ENCODE results near the gene RPL18A.
"Not testable (repeated sequence)": the region's sequence is repeated elsewhere in the genome, so short reads cannot be mapped to it uniquely, and the experiment has no call there.

RPL18A gene

DNA sequence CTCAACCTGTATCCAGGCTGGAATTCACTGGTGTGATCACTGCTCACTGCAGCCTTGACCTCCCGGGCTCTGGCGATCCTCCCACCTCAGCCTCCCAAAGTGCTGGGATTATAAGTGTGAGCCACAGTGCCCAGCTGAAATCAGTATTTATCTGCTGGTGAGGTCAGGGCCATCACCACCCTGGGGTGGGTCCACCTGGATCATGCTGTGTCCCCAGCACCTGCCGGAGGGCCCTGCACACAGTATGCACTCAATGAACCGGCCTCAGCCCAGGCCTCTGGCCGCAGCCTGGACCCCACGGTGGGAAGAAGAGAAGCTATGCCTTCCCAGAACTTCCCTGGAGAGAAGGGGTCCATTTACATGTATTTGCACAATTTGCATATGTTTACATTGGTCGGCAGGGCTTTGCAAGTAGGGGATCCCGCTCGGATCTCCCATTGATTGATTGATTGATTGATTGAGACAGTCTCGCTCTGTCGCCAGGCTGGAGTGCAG lies 9.5 kb downstream of the RPL18A start:
- no peak overlapping the region for H3K4me3 Mint-ChIP-seq
- H3K9me3 Mint-ChIP-seq, result no peaks in the 10 kb centered on the region
- H3K27ac Mint-ChIP-seq, result no peak overlapping the region
- H3K27me3 Mint-ChIP-seq, result no peaks in the 10 kb centered on the region
- DNase-seq (no peak), ATAC-seq (no peak)
- peaks cover 14% of the 10 kb centered on the region for H3K4me1 Mint-ChIP-seq
- peaks cover 8% of the 10 kb centered on the region for H3K36me3 Mint-ChIP-seq (ENCODE audit: low read depth)

GRCh38 chr19:17871032-17871877 lies 11.5 kb downstream of the RPL18A start:
- peaks cover 14% of the 10 kb centered on the region for H3K4me1 Mint-ChIP-seq
- H3K36me3 Mint-ChIP-seq (ENCODE audit: low read depth), result no peaks in the 10 kb centered on the region
- H3K27me3 Mint-ChIP-seq, result no peaks in the 10 kb centered on the region
- no peaks in the 10 kb centered on the region for H3K9me3 Mint-ChIP-seq
- ATAC-seq (no peak), DNase-seq (no peak)
- peak overlapping the region; percentile 80 for H3K4me3 Mint-ChIP-seq
- H3K27ac Mint-ChIP-seq, result no peak overlapping the region

DNA sequence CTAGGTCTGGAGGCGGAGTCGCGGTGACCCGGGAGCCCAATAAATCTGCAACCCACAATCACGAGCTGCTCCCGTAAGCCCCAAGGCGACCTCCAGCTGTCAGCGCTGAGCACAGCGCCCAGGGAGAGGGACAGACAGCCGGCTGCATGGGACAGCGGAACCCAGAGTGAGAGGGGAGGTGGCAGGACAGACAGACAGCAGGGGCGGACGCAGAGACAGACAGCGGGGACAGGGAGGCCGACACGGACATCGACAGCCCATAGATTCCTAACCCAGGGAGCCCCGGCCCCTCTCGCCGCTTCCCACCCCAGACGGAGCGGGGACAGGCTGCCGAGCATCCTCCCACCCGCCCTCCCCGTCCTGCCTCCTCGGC lies 12.2 kb downstream of the RPL18A start, which contains the start of gene SLC5A5:
TSS of gene SLC5A5 (plus strand) at position 68 of the 373 bp plus-strand sequence. CDS start 375 bp downstream, outside the sequence.
- DNase-seq (peak; percentile 30), ATAC-seq (peak; percentile 16)
- Mint-ChIP-seq H3K4me1 (peaks cover 14% of the 10 kb centered on the region), H3K36me3 (ENCODE audit: low read depth) (no peaks in the 10 kb centered on the region), H3K27me3 (no peaks in the 10 kb centered on the region), H3K9me3 (no peaks in the 10 kb centered on the region), H3K4me3 (peak within 1 kb of the TSS; percentile 80), H3K27ac (no peak within 1 kb of the TSS)

DNA sequence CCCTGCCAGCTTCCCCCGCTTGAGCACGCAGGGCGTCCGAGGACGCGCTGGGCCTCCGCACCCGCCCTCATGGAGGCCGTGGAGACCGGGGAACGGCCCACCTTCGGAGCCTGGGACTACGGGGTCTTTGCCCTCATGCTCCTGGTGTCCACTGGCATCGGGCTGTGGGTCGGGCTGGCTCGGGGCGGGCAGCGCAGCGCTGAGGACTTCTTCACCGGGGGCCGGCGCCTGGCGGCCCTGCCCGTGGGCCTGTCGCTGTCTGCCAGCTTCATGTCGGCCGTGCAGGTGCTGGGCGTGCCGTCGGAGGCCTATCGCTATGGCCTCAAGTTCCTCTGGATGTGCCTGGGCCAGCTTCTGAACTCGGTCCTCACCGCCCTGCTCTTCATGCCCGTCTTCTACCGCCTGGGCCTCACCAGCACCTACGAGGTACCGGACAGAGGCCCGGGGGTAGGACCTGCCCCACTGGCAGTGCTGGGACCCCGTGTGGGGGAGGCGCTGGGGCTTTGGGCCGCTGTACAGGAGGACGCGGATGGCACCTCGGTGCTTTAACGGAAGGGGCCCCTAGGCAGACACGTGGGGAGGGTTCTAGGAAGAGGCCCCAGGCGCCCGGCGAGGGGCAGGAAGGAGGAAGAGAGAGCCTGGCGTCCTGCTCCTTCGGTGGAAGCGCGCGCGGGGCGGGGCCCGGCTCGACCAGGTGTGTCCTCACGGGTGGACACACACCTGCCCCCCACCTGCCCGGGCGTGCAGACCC lies 12.7 kb downstream of the RPL18A start:
- Mint-ChIP-seq H3K4me1 (peaks cover 14% of the 10 kb centered on the region), H3K27ac (no peak overlapping the region), H3K27me3 (no peaks in the 10 kb centered on the region), H3K9me3 (no peaks in the 10 kb centered on the region), H3K36me3 (ENCODE audit: low read depth) (no peaks in the 10 kb centered on the region), H3K4me3 (peak overlapping the region; percentile 80)
- peak; percentile 64 for DNase-seq
- peak; percentile 61 for ATAC-seq

- Mint-ChIP-seq H3K36me3 (ENCODE audit: low read depth) (no peaks in the 10 kb centered on the region), H3K27ac (no peak overlapping the region), H3K27me3 (no peaks in the 10 kb centered on the region), H3K4me1 (peaks cover 14% of the 10 kb centered on the region), H3K9me3 (no peaks in the 10 kb centered on the region), H3K4me3 (peak overlapping the region; percentile 51)
- DNase-seq, result peak; percentile 76
- peak; percentile 71 for ATAC-seq
These were observed 14.4 kb downstream of the RPL18A start for GRCh38 chr19:17873786-17874757.

GRCh38 chr19:17874758-17875135 lies 15.0 kb downstream of the RPL18A start:
- Mint-ChIP-seq H3K27me3 (no peaks in the 10 kb centered on the region), H3K27ac (no peak overlapping the region), H3K4me3 (peak overlapping the region; percentile 29)

GRCh38 chr19:17877696-17878095 lies 18.0 kb downstream of the RPL18A start:
- no peaks in the 10 kb centered on the region for H3K9me3 Mint-ChIP-seq
- no peaks in the 10 kb centered on the region for H3K27me3 Mint-ChIP-seq
- H3K36me3 Mint-ChIP-seq (ENCODE audit: low read depth), result no peaks in the 10 kb centered on the region
- no peak for DNase-seq
- no peak overlapping the region for H3K27ac Mint-ChIP-seq
- peaks cover 6% of the 10 kb centered on the region for H3K4me1 Mint-ChIP-seq
- no peak for ATAC-seq
- no peak overlapping the region for H3K4me3 Mint-ChIP-seq

More at GRCh38 chr19:17874758-17875135, 15.0 kb downstream of the RPL18A start:
- H3K4me1 Mint-ChIP-seq, result peaks cover 14% of the 10 kb centered on the region
- DNase-seq, result no peak
- H3K36me3 Mint-ChIP-seq (ENCODE audit: low read depth), result no peaks in the 10 kb centered on the region
- no peak for ATAC-seq
- no peaks in the 10 kb centered on the region for H3K9me3 Mint-ChIP-seq

DNA sequence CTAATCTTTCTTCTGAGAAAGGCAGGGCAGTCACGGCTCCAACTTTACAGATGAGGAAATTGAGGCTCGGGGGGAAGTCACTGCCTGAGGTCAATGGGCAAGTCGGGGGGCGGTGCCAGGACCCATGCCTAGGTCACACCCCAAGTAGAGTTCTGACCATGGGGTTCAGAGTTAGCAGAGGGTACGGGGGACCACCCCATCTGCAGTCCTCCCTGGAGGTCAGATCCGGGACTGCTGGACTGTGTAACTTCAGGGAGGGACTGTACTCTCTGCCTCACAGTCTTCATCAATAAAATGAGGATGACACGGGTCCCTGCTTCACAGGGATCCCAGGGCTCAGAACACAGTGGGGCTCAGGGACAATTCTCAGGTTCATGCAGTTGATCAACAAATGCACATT lies 19.8 kb downstream of the RPL18A start:
- no peaks in the 10 kb centered on the region for H3K9me3 Mint-ChIP-seq
- DNase-seq (no peak), ATAC-seq (no peak)
- no peak overlapping the region for H3K4me3 Mint-ChIP-seq
- no peaks in the 10 kb centered on the region for H3K36me3 Mint-ChIP-seq (ENCODE audit: low read depth)
- H3K27me3 Mint-ChIP-seq, result no peaks in the 10 kb centered on the region
- no peaks in the 10 kb centered on the region for H3K4me1 Mint-ChIP-seq
- H3K27ac Mint-ChIP-seq, result no peak overlapping the region

DNA sequence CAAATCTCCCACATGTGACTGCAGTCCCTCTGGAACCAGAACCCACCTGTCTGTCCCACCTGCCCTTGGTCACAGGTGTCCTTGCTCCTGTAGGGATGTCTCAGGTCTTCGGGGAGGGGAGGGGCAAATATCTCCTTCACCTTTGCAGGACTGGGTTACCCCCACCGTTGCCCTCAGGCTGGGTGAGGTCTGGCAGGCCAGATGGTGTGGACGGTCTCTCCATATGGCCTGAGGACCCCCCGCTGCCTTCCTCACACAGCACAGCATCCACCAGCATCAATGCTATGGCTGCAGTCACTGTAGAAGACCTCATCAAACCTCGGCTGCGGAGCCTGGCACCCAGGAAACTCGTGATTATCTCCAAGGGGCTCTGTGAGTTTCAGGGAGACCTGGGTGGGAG lies 22.0 kb downstream of the RPL18A start:
- H3K4me3 Mint-ChIP-seq, result no peak overlapping the region
- ATAC-seq (no peak), DNase-seq (no peak)
- no peaks in the 10 kb centered on the region for H3K27me3 Mint-ChIP-seq
- no peaks in the 10 kb centered on the region for H3K9me3 Mint-ChIP-seq
- H3K36me3 Mint-ChIP-seq (ENCODE audit: low read depth), result no peaks in the 10 kb centered on the region
- H3K27ac Mint-ChIP-seq, result no peak overlapping the region
- peaks cover 3% of the 10 kb centered on the region for H3K4me1 Mint-ChIP-seq

GRCh38 chr19:17883627-17884410 lies 24.1 kb downstream of the RPL18A start:
- peaks cover 3% of the 10 kb centered on the region for H3K4me1 Mint-ChIP-seq
- ATAC-seq (no peak), DNase-seq (no peak)
- H3K9me3 Mint-ChIP-seq, result no peaks in the 10 kb centered on the region
- no peak overlapping the region for H3K4me3 Mint-ChIP-seq
- no peaks in the 10 kb centered on the region for H3K27me3 Mint-ChIP-seq
- H3K36me3 Mint-ChIP-seq (ENCODE audit: low read depth), result no peaks in the 10 kb centered on the region
- H3K27ac Mint-ChIP-seq, result no peak overlapping the region

DNA sequence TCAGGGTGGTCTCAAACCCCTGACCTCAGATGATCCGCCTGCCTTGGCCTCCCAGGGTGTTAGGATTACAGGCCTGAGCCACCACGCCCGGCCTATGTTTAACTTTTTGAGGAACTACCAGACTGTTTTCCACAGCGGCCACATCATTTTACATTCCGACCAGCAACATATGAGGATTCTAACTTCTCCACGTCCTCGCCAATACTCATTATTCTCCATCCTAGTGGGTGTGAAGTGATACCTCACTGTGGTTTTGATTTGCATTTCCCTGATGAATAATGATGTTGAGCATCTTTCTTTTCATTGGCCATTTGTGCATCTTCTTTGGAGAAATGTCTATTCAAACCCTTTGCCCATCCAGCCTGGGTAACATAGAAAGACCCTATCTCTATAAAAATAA lies 26.8 kb downstream of the RPL18A start:
- Mint-ChIP-seq H3K36me3 (ENCODE audit: low read depth) (no peaks in the 10 kb centered on the region), H3K4me1 (peaks cover 3% of the 10 kb centered on the region), H3K4me3 (no peak overlapping the region), H3K27me3 (no peaks in the 10 kb centered on the region), H3K9me3 (no peaks in the 10 kb centered on the region), H3K27ac (no peak overlapping the region)
- no peak for ATAC-seq
- DNase-seq, result no peak

- H3K4me3 Mint-ChIP-seq; H3K4me1 Mint-ChIP-seq; H3K27me3 Mint-ChIP-seq; ATAC-seq; H3K36me3 Mint-ChIP-seq (ENCODE audit: low read depth); H3K9me3 Mint-ChIP-seq; H3K27ac Mint-ChIP-seq; DNase-seq: not testable (repeated sequence)
These were observed 27.5 kb downstream of the RPL18A start for GRCh38 chr19:17887221-17887620.

DNA sequence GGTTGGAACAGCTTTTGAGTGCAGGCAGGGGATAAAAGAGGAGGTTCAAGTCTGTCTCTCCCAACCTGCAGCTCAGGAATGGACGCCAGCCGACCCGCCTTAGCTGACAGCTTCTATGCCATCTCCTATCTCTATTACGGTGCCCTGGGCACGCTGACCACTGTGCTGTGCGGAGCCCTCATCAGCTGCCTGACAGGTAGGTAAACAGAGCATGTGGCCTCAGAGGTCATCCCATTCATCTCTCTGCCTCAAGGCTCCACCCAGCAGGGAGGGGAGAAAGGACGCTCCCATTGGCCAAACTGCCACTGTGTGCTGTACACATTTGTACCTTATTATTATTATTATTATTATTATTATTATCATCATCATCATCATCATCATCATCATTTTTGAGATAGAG lies 28.6 kb downstream of the RPL18A start:
- Mint-ChIP-seq H3K4me3 (no peak overlapping the region), H3K9me3 (no peaks in the 10 kb centered on the region), H3K36me3 (ENCODE audit: low read depth) (no peaks in the 10 kb centered on the region), H3K27me3 (no peaks in the 10 kb centered on the region), H3K27ac (no peak overlapping the region), H3K4me1 (peaks cover 3% of the 10 kb centered on the region)
- ATAC-seq, result no peak
- no peak for DNase-seq

Measured in activated naive CD8-positive, alpha-beta T cell treated with anti-CD3 and anti-CD28 coated beads, Interleukin-2, amount 50 U/mL, for 24 hours (primary cell).